ENCODE results near the gene ERCC2.

- TF ChIP-seq CTCF (IDR thresholded peaks at IDR 0.05; ENCODE audit: insufficient read depth, low read length, poor library complexity, severe bottlenecking) (no peak), EZH2phosphoT487 (conservative IDR thresholded peaks at IDR 0.05; ENCODE audit: low read length) (no peak)
These were observed 46.7 kb downstream of the ERCC2 start for GRCh38 chr19:45323671-45324081.
